ENCODE measurements around the gene RNASE13. TPM values are rescaled to one million over a fixed set of nuclear protein-coding genes. Genes with fewer than 3 reads are reported as not detected.
A peak's percentile ranks its signal among the peaks of the same experiment; 100 is the strongest.
"Not testable (repeated sequence)": the region's sequence is repeated elsewhere in the genome, so short reads cannot be mapped to it uniquely, and the experiment has no call there.

RNASE13 gene
- total RNA-seq, 1 experiment from 2014 or later = not detected

- ChIA-PET CTCF (interaction anchor here (0.9 to 11.9 kb wide), 5 partner anchors 9 to 115 kb away, joined by 4 to 147 read pairs (median 9); partner anchors contain the start of gene SLC39A2), POLR2A (interaction anchor here (0.8 to 4.5 kb wide), 10 partner anchors 9 to 306 kb away, joined by 3 to 28 read pairs (median 4); partner anchors contain the start of genes RNASE4 and SLC39A2)
- Mint-ChIP-seq H3K27me3 (ENCODE audit: insufficient read depth, unreplicated experiment) (no peaks in the 10 kb centered on the region), H3K9me3 (ENCODE audit: unreplicated experiment) (no peaks in the 10 kb centered on the region), H3K4me1 (ENCODE audit: insufficient read depth, unreplicated experiment) (peaks cover 24% of the 10 kb centered on the region), H3K4me3 (ENCODE audit: unreplicated experiment) (peak overlapping the region; percentile 80), H3K36me3 (ENCODE audit: insufficient read depth, unreplicated experiment) (peaks cover 38% of the 10 kb centered on the region), H3K27ac (ENCODE audit: low read depth, unreplicated experiment) (peak overlapping the region; percentile 91)
- TF ChIP-seq, protein P1, sequence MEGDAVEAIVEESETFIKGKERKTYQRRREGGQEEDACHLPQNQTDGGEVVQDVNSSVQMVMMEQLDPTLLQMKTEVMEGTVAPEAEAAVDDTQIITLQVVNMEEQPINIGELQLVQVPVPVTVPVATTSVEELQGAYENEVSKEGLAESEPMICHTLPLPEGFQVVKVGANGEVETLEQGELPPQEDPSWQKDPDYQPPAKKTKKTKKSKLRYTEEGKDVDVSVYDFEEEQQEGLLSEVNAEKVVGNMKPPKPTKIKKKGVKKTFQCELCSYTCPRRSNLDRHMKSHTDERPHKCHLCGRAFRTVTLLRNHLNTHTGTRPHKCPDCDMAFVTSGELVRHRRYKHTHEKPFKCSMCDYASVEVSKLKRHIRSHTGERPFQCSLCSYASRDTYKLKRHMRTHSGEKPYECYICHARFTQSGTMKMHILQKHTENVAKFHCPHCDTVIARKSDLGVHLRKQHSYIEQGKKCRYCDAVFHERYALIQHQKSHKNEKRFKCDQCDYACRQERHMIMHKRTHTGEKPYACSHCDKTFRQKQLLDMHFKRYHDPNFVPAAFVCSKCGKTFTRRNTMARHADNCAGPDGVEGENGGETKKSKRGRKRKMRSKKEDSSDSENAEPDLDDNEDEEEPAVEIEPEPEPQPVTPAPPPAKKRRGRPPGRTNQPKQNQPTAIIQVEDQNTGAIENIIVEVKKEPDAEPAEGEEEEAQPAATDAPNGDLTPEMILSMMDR (IDR thresholded peaks at IDR 0.05; ENCODE audit: unreplicated experiment) = no peak
- intact Hi-C loops (cut with micrococcal nuclease) = no loop called here
- DNase-seq (ENCODE audit: unreplicated experiment) = no peak
- no TSS peak for BruUV-seq (replicated peaks)
Observed at GRCh38 chr14:20989471-20989786, 45.2 kb downstream of the RNASE13 start.

DNA sequence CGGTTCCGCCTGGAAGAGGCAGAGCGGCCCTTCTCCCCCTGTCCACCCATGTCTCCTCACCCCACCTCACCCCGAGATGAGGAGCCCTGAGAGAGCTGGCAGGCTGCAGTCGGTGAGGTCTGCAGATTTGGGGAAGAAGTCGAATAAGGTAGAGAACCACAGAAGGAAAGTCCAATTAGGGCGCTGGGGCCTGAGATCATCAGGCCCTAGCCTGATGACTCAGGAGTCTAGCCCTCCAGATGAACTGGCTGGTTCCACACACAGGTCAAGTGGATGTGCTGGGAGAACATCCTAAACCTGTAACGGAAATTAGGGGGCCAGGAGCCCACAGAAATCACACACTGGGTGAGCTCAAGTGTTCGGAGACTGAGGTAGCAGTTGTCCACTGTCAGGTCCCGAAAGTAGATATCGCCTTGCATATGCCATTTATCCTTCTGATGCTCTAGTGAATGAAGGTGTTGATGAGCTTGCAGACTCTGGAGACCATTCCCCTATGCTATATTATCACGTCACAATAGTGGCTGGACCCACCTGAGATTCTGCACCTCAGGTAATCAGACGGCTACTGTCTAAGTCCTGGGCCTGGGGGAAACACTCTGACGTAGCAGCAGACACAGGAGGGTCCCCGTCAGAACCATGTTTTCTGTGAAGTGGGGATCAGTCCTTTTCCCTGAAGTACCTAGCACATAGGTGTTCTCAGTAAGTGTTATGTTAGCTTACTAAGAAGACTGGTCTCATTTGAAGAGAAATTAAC, 45.7 kb downstream of the RNASE13 start:
- H3K4me1 Mint-ChIP-seq (ENCODE audit: insufficient read depth, unreplicated experiment) = peaks cover 24% of the 10 kb centered on the region
- intact Hi-C loops (cut with micrococcal nuclease) = no loop called here
- H3K27ac Mint-ChIP-seq (ENCODE audit: low read depth, unreplicated experiment) = peak overlapping the region; percentile 93
- BruUV-seq (replicated peaks) = TSS peak; percentile 96
- peaks cover 36% of the 10 kb centered on the region for H3K36me3 Mint-ChIP-seq (ENCODE audit: insufficient read depth, unreplicated experiment)
- ChIA-PET POLR2A (interaction anchor here (0.5 to 4.5 kb wide), 11 partner anchors 9 to 306 kb away, joined by 3 to 28 read pairs (median 4); partner anchors contain the start of genes RNASE4 and SLC39A2), CTCF (interaction anchor here (0.5 to 11.9 kb wide), 10 partner anchors 8 to 652 kb away, joined by 3 to 147 read pairs (median 4); partner anchors contain the start of gene SLC39A2)
- TF ChIP-seq, protein P1 (IDR thresholded peaks at IDR 0.05; ENCODE audit: unreplicated experiment) = no peak
- H3K4me3 Mint-ChIP-seq (ENCODE audit: unreplicated experiment) = peak overlapping the region; percentile 80
- no peak for DNase-seq (ENCODE audit: unreplicated experiment)
- no peaks in the 10 kb centered on the region for H3K9me3 Mint-ChIP-seq (ENCODE audit: unreplicated experiment)
- no peaks in the 10 kb centered on the region for H3K27me3 Mint-ChIP-seq (ENCODE audit: insufficient read depth, unreplicated experiment)

DNA sequence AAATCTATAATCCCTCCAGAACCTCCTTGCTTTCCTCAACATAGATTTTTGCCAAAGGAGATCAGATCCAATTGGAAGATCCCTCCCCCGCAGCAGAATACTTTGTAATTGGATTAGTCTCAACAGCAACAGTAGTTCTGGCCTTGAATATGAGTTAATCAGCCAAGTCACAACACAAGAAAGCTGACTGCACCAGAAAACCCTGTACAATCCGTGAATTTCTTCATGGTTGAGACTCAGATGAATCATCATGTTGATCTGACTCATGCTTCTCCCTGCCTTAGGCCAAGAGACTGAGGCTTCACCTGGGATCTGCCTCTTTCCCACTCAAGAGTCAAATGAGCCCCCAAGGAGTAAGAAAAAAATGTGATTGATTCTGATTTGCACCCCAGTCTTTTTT, 47.8 kb downstream of the RNASE13 start:
- Mint-ChIP-seq H3K9me3 (ENCODE audit: unreplicated experiment) (no peaks in the 10 kb centered on the region), H3K27ac (ENCODE audit: low read depth, unreplicated experiment) (peak overlapping the region; percentile 93), H3K27me3 (ENCODE audit: insufficient read depth, unreplicated experiment) (no peaks in the 10 kb centered on the region), H3K4me1 (ENCODE audit: insufficient read depth, unreplicated experiment) (peaks cover 24% of the 10 kb centered on the region), H3K36me3 (ENCODE audit: insufficient read depth, unreplicated experiment) (peaks cover 20% of the 10 kb centered on the region), H3K4me3 (ENCODE audit: unreplicated experiment) (peak overlapping the region; percentile 57)
- BruUV-seq (replicated peaks) = no TSS peak
- ChIA-PET POLR2A (interaction anchor here (0.7 to 4.5 kb wide), 9 partner anchors 10 to 518 kb away, joined by 3 to 28 read pairs (median 4); partner anchors contain the start of genes PNP and SLC39A2), CTCF (interaction anchor here (0.6 to 11.9 kb wide), 4 partner anchors 14 to 129 kb away, joined by 3 to 147 read pairs (median 4); no protein-coding TSS in a partner anchor)
- TF ChIP-seq, protein P1 (IDR thresholded peaks at IDR 0.05; ENCODE audit: unreplicated experiment) = no peak
- DNase-seq (ENCODE audit: unreplicated experiment) = peak; percentile 96
- intact Hi-C loops (cut with micrococcal nuclease) = loop anchor here (1.0 kb wide), 1 partner anchor 16 kb away; no protein-coding TSS in a partner anchor

DNA sequence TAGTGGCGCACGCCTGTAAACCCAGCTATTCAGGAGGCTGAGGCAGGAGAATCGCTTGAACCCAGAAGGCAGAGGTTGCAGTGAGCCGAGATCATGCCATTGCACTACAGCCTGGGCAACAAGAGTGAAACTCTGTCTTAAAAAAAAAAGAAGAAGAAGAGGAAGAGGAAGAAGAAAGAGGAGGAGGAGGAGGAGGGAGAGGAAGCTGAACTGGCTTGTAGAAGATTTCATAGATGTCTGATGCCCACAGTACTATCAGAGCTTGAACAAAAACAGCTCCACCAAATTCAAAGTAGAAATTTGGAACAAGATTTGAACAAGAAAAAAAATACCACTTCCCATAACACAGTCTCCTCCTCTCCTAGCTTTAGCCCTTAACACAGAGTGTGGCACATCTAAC, 49.0 kb downstream of the RNASE13 start:
- H3K4me3 Mint-ChIP-seq (ENCODE audit: unreplicated experiment); H3K27me3 Mint-ChIP-seq (ENCODE audit: insufficient read depth, unreplicated experiment); H3K9me3 Mint-ChIP-seq (ENCODE audit: unreplicated experiment); DNase-seq (ENCODE audit: unreplicated experiment); H3K27ac Mint-ChIP-seq (ENCODE audit: low read depth, unreplicated experiment); intact Hi-C loops (cut with micrococcal nuclease); BruUV-seq (replicated peaks): not testable (repeated sequence)
- H3K36me3 Mint-ChIP-seq (ENCODE audit: insufficient read depth, unreplicated experiment) = peaks cover 12% of the 10 kb centered on the region
- CTCF ChIA-PET = interaction anchor here (0.6 to 11.9 kb wide), 6 partner anchors 13 to 291 kb away, joined by 3 to 147 read pairs (median 4); no protein-coding TSS in a partner anchor
- POLR2A ChIA-PET = interaction anchor here (0.6 to 4.5 kb wide), 2 partner anchors 11 to 88 kb away, joined by 3 to 26 read pairs; no protein-coding TSS in a partner anchor
- H3K4me1 Mint-ChIP-seq (ENCODE audit: insufficient read depth, unreplicated experiment) = peaks cover 24% of the 10 kb centered on the region

Small RNA genes lying within 50 kb of the gene (microRNA-seq; reads per million reads assigned to microRNA genes)
- gene MIR6717 = not detected

Other genes starting within 250 kb of the RNASE13 start
- not detected in 2 replicates for gene RNASE1, start 232.0 kb downstream of the RNASE13 start, total RNA-seq (2022)
- gene RNASE3, start 143.4 kb downstream of the RNASE13 start, total RNA-seq (2022) = not detected in 2 replicates
- gene RNASE2, start 79.3 kb downstream of the RNASE13 start, total RNA-seq (2022) = not detected in 2 replicates
- 62.4 and 70.2 TPM in 2 replicates for gene METTL17, start 44.8 kb downstream of the RNASE13 start, total RNA-seq (2022)
- not detected in 2 replicates for gene SLC39A2, start 35.5 kb downstream of the RNASE13 start, total RNA-seq (2022)
- 0.81 and 0.82 TPM in 2 replicates for gene NDRG2, start 9.7 kb downstream of the RNASE13 start, total RNA-seq (2022)
- not detected in 2 replicates for gene TPPP2, start 4.6 kb downstream of the RNASE13 start, total RNA-seq (2022)
- gene RNASE7, start 7.6 kb upstream of the RNASE13 start, total RNA-seq (2022) = 10.9 and 11.8 TPM in 2 replicates
- not detected in 2 replicates for gene RNASE8, start 23.0 kb upstream of the RNASE13 start, total RNA-seq (2022)
- 3.6 and 6.7 TPM in 2 replicates for gene ARHGEF40, start 35.5 kb upstream of the RNASE13 start, total RNA-seq (2022)
- gene ZNF219, start 63.8 kb upstream of the RNASE13 start, total RNA-seq (2022) = 18.4 and 33.8 TPM in 2 replicates
- 0.59 and 1.6 TPM in 2 replicates for gene TMEM253, start 66.3 kb upstream of the RNASE13 start, total RNA-seq (2022)
- not detected in 2 replicates for gene OR5AU1, start 121.3 kb upstream of the RNASE13 start, total RNA-seq (2022)
- 882 and 1,027 TPM in 2 replicates for gene HNRNPC, start 234.6 kb upstream of the RNASE13 start, total RNA-seq (2022)
- not detected in 2 replicates for gene RPGRIP1, start 245.3 kb upstream of the RNASE13 start, total RNA-seq (2022)